C4-2B (cell line): ENCODE results near the gene GMPR.

Source experiments
- H3K27ac ChIP-seq: fragments of 450-650 bp; 2 replicates; pipeline ENCODE4 v1.5.1; 2017
- ZFX ChIP-seq: fragments of 450-650 bp; IDR thresholded peaks from 2 replicates; pipeline ENCODE4 v1.6.1; 2017
- TF ChIP-seq, protein P1 (sequence below): fragments of 450-650 bp; conservative IDR thresholded peaks from 2 replicates; pipeline ENCODE4 v1.5.1; 2017; ENCODE audit warnings: mild to moderate bottlenecking

GMPR gene

GRCh38 chr6:16227048-16227562 lies 11.3 kb upstream of the GMPR start:
- TF ChIP-seq ZFX = no peak
- TF ChIP-seq, protein P1, sequence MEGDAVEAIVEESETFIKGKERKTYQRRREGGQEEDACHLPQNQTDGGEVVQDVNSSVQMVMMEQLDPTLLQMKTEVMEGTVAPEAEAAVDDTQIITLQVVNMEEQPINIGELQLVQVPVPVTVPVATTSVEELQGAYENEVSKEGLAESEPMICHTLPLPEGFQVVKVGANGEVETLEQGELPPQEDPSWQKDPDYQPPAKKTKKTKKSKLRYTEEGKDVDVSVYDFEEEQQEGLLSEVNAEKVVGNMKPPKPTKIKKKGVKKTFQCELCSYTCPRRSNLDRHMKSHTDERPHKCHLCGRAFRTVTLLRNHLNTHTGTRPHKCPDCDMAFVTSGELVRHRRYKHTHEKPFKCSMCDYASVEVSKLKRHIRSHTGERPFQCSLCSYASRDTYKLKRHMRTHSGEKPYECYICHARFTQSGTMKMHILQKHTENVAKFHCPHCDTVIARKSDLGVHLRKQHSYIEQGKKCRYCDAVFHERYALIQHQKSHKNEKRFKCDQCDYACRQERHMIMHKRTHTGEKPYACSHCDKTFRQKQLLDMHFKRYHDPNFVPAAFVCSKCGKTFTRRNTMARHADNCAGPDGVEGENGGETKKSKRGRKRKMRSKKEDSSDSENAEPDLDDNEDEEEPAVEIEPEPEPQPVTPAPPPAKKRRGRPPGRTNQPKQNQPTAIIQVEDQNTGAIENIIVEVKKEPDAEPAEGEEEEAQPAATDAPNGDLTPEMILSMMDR = no peak
- no peak overlapping the region for H3K27ac ChIP-seq

DNA sequence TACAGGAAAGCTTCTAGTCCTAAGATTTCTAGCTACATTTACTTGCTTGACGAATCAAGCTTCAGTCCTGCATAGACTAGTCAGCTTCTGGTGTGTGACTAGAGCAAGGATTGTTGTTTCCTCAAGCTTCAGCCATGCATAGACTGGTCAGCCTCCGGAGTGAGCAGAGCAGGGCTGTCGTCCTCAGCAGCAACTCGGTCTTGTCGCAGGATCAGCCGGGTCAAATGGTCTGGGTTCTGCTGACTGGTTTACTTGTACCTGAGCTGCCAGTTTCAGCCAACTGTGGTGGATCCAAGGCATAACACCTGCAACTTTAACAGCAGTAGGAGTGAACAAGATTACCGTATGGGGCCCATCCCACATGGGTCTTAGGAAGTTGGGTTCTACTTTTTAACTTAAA lies 10.8 kb upstream of the GMPR start:
- H3K27ac ChIP-seq = no peak overlapping the region
- no peak for TF ChIP-seq ZFX
- TF ChIP-seq, protein P1 = no peak

GRCh38 chr6:16228043-16228442 lies 10.3 kb upstream of the GMPR start:
- no peak overlapping the region for H3K27ac ChIP-seq
- TF ChIP-seq, protein P1 = no peak
- TF ChIP-seq ZFX = no peak

DNA sequence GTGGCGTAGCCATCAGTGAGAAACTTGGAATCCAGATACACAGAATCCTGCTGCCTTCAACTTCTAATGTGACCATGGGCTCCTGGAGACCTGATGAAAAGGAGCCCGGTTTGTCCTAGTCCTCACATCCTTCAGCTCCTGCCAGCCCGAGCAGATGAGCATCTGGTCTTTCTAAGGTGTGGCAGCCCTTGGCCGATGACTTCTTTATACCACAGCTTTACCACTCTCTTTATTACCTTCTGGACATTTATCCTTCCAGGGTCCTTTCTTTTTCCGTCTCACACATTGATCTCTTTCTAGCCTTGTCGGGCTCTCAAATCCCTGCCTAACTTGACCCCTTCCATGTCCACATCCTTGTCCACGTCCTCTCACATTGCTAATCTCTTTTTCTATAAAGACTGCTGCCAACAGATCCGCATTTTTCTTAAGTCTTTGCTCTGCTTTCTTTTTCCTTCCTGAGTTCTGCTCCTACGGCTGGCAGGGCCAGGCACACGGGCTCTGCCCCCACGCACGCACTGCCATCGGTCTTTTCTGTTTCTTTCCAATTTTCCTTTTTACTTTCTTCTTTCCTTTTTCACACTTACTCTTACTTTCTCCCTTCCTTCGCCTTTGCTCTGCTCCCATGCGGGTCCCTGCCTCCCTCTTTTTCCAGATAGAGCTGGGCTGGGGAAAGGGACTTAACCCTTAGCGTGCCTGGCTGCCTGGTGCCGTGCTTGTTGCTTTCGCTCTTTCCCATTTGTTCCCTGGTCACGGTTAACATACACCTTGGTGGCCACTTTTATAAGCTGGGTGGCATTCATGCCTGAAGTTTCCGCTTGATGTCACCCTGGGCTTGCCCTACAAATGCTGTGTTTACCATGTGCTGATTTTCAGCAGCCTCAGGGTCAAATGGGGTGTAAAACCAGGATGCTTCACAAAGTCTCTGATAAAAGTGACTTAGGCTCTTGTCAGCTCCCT lies 9.4 kb upstream of the GMPR start:
- TF ChIP-seq, protein P1 = no peak
- no peak for TF ChIP-seq ZFX
- H3K27ac ChIP-seq = no peak overlapping the region

- H3K27ac ChIP-seq = no peak overlapping the region
- TF ChIP-seq, protein P1 = no peak
- TF ChIP-seq ZFX = no peak
Observed at GRCh38 chr6:16229700-16230099, 8.7 kb upstream of the GMPR start.

DNA sequence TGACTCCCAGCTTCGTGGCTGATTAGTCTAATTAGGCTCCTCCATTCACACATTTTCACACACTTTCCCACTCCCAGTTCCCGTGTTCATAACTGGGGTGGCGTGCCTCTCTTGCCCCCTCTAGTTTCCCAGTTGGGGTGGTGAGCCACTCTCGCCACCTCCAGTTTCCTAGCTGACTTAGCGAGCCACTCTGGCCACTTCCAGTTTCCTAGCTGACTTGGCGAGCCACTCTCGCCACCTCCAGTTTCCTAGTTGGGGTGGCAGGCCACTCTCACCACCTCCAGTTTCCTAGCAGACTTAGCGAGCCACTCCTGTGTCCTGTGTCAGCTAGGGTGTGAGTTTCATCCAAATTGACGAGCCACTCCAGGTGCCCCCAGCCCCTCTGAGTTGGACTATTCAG lies 7.4 kb upstream of the GMPR start:
- TF ChIP-seq, protein P1 = no peak
- TF ChIP-seq ZFX = no peak
- no peak overlapping the region for H3K27ac ChIP-seq

GRCh38 chr6:16232086-16232485 lies 6.3 kb upstream of the GMPR start:
- TF ChIP-seq, protein P1 = no peak
- no peak for TF ChIP-seq ZFX
- no peak overlapping the region for H3K27ac ChIP-seq
